ENCODE measurements around the gene ZMAT5. TPM values are rescaled to one million over a fixed set of nuclear protein-coding genes. Genes with fewer than 3 reads are reported as not detected.

The ZMAT5 gene
- total and polyA plus RNA-seq, 9 of the 15 experiments (the other 6 are each of a cell fraction or from before 2014, with no cell fraction given) = 2.0 to 25.2 (median 11.9) TPM

DNA sequence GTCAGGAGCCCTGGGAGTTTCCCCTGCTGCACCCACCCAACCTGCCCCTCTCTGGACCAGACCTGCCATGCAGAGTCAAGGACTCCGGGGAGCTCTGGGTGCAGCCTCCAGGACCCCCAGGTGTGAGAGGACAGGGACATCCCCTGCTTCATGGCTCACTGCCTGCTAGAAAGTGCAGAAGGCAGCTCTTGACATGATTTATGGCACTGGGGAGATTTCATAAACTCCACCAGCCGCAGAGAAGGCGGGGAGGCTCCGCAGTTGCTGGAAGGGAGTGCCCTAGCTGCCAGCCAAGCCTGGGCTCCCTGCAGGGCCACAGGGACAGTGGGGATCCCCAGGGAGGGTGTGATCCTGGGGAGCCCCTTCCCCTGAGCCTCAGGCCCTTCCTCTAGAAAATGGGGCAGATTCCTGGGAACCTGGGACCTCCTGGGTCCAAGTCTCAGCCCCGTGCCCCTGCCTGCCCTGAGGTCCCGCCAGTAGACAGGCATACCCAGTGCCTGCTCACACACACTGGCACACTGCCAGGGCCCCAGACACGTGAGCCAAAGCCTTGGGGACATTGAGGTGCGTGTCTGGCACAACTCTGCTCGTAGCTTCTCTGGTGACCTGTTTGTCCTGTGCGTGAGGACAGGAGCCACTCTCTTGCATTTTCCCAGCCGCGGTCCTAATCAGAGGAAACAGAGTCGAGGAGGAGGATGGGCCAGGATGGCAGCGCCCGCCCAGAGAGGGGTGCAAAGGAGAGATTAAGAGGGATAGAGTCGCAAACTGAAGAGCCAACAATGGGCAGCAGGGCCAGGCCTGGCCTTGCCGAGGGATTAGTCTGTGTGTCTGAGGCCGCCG, 33.2 kb downstream of the ZMAT5 start (continued):
- TF ChIP-seq, protein P1, sequence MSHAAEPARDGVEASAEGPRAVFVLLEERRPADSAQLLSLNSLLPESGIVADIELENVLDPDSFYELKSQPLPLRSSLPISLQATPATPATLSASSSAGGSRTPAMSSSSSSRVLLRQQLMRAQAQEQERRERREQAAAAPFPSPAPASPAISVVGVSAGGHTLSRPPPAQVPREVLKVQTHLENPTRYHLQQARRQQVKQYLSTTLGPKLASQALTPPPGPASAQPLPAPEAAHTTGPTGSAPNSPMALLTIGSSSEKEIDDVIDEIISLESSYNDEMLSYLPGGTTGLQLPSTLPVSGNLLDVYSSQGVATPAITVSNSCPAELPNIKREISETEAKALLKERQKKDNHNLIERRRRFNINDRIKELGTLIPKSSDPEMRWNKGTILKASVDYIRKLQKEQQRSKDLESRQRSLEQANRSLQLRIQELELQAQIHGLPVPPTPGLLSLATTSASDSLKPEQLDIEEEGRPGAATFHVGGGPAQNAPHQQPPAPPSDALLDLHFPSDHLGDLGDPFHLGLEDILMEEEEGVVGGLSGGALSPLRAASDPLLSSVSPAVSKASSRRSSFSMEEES (CRISPR knock-in tag; IDR thresholded peaks at IDR 0.05) = no peak
- TF ChIP-seq ZKSCAN3 (CRISPR knock-in tag; IDR thresholded peaks at IDR 0.05) (no peak), SETDB1 (IDR thresholded peaks at IDR 0.05; ENCODE audit: low read length) (no peak), ZBTB11 (CRISPR knock-in tag; IDR thresholded peaks at IDR 0.05) (no peak), ZNF212 (CRISPR knock-in tag; IDR thresholded peaks at IDR 0.05) (no peak), NRF1 (conservative IDR thresholded peaks at IDR 0.05 in 1 of 2, IDR thresholded peaks at IDR 0.05 in 1 of 2) (no peak), ZNF232 (CRISPR knock-in tag; IDR thresholded peaks at IDR 0.05) (no peak), NCOR1 (IDR thresholded peaks at IDR 0.05) (peak; percentile 81), ARHGAP35 (IDR thresholded peaks at IDR 0.05; ENCODE audit: partially characterized antibody) (no peak), ZFP30 (CRISPR knock-in tag; IDR thresholded peaks at IDR 0.05; ENCODE audit: borderline replicate concordance) (no peak), CSDE1 (IDR thresholded peaks at IDR 0.05) (no peak), LEF1 (IDR thresholded peaks at IDR 0.05) (no peak), ZBTB33 (CRISPR knock-in tag; IDR thresholded peaks at IDR 0.05) (no peak), LCOR (CRISPR knock-in tag; IDR thresholded peaks at IDR 0.05) (no peak), HINFP (tag; conservative IDR thresholded peaks at IDR 0.05; ENCODE audit: low read depth) (no peak)
